GM18873 (cell line): Measurements from ENCODE around the gene ADIPOQ.
"Not testable (repeated sequence)": the region's sequence is repeated elsewhere in the genome, so short reads cannot be mapped to it uniquely, and the experiment has no call there.

ENCODE experiments used
- ATAC-seq: cut with Tn5 transposase; IDR thresholded peaks from one replicate; pipeline ENCODE4 v1.9.1; 2021; ENCODE audit warnings: mild to moderate bottlenecking, moderate library complexity, moderate number of reproducible peaks; ENCODE audit not compliant: unreplicated experiment, low FRiP score

Gene ADIPOQ

GRCh38 chr3:186842426-186843038 is at the start of gene ADIPOQ:
ADIPOQ (plus strand) TSS chr3:186842710; CDS start chr3:186853059, 10,349 bp downstream.
- no peak for ATAC-seq

DNA sequence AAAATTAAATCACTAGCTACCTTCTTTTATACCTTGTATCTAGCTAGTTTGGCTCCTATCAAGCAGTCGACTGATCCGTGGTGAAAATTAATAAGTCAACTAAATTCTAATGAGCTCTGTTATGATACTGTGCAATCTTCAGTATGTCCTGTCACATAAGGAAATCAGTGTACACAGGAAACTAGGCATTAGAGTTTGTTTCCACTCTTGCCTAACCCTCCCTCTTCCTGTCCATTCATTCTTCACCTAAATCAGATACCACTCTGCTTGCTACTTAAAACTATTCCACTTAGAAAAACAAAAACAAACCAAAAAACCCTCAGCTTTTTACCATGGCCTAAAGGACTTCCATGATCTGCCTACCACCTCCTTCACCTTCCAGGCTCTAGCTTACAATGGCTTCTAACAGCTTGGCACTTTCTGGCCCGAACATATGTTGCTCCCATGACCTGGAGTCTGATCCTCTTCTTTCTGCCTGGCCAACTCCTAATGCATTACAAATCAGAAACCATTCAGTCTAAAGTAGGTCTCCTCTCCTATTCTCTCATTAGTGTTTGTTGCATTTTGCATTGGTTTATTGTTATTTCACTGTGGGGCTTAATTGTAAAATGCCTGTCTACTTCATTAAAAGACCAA is 44.2 kb upstream of the ADIPOQ start:
- ATAC-seq, result no peak

DNA sequence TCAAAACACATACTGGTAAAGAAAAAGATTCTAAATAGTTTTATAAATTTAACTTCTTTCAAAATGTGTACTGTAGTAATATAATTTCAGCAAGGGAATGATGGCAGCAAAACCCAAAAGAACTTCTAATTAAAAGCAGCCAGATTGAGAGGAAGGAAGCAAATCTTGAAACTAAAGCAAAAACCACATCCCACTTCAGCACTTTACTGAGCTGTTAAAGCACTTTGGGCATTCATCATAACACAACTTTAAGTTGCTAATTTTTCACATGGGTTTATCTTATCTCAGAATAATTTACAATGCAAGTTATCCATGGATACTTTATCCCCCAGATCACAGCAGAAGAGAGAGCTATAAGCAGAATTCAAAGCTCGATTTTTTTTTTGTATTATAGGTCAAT is 42.2 kb upstream of the ADIPOQ start:
- no peak for ATAC-seq

DNA sequence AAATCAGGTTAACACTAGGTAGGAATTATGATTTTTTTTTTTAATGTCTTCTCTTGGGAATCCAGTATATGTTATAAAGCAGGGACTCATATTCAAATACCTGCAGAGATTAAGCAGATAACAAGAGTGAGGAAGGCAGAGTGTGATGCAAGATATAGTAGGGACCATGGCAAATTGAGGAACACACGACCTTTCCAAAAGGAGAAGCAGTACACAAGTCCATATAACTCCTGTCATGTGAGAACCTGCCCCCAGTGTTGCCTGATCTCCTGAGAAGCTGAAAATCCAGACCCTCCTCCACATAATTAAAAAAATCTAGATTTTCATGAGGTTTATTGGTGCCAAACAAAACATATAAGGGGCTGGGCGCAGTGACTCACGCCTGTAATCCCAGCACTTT is 39.8 kb upstream of the ADIPOQ start:
- no peak for ATAC-seq

DNA sequence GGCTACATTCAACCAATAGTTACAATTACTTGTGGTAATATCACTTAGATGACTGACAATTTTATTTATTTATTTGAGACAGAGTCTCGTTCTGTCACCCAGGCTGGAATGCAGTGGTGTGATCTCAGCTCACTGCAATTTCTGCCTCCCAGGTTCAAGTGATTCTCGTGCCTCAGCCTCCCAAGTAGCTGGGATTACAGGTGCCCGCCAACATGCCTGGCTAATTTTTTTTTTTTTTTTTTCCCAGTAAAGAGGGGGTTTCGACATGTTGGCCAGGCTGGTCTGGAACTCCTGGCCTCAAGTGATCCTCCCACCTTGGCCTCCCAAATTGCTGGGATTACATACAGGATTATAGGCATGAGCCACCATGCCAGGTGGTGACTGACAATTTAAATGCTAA is 39.1 kb upstream of the ADIPOQ start:
- ATAC-seq, result not testable (repeated sequence)

DNA sequence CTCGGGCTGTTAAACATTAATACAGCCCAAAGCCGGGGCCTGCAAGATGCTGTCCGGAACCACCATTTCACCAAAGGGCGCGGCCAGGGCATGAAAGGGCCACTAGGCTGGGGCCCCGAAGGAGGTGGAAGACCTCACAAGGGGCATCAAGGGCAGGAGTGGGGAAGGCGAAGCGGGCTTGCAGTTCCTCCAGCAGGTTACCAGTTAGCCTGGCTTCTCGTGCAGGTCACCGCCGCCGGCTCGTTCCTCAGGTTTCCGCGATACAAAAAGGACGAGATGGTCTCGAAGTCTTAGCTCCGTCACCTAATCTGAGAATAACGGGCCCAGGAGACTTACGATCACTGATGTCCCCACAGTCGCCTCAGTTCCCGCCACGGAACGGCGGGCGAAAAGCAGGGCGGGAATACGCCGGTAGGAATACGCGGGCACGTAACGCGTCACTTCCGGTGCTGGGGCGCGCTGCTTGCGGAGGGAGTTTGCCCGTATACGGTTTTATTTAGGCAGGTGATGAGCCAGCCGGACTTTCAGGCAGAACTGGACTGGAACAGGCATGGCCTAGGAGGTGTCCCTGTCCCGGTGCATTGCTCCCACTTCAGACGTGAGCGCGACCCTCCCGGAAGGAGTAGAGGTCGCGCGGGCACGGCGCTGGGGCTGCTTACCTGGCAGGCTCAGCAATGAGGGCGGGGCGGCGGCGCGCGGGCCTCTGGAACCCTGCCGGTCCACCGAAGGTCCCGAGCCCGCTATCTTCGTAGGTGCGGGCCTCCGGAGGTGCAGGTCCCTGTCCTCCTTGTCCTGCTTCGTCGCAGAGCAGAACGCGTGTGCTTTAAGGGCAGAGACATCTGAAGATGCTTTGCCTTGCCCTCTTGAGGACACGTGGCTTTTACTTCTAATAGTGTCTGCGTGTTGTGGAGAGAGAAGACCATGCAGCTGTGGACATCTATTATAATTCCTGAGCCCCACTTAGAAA is 36.1 kb upstream of the ADIPOQ start, which contains the start of gene RFC4:
RFC4 (minus strand) TSS at position 394 of the 967 bp plus-strand sequence. CDS start 1,769 bp downstream, outside the sequence.
- ATAC-seq, result peak; percentile 73

DNA sequence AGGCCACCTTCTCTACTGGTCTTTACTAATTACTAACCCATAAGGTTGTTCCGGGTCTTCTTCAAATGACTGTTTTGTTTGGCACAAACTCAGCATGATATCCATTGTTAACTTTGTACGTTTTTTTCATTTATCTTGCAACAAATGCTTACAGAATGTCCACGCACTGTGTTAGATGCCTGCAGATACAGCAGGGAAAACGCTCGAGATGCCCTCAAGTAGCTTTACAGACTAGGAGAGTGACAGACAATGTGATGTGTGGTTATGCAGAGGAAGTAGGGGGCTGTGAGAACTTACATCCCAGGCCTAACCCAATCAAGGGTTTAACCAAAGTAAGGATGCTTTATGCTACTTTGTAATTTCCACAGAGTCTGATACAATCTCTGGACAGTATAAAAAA is 35.3 kb upstream of the ADIPOQ start:
- ATAC-seq, result no peak

DNA sequence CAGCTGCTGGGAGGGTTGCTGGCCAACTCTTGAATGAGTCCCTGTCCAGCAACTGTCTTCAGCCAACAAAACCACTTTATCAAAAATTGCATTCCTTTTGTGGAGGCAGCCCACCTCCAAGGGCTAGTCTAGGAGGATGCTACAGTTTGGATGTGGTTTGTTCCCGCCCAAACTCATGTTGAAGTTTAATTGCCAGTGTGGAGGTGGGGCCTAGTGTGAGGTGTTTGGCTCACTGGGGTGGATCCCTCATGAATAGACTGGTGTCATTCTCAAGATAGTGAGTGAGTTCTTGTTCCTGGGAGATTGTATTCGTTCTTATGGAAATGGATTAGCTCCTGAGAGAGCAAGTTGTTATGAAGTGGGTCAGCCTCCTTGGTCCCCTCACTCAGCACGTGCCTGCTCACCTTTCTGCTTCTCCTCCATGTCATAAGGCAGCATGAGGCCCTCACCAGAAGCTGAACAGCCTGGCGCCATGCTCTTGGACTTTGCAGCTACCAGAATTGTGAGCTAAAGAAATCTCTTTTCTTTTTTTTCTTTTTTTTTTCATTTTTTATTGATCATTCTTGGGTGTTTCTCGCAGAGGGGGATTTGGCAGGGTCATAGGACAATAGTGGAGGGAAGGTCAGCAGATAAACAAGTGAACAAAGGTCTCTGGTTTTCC is 32.0 kb upstream of the ADIPOQ start:
- no peak for ATAC-seq

- ATAC-seq, result not testable (repeated sequence)
Observed at GRCh38 chr3:186811313-186811712, 31.2 kb upstream of the ADIPOQ start.

DNA sequence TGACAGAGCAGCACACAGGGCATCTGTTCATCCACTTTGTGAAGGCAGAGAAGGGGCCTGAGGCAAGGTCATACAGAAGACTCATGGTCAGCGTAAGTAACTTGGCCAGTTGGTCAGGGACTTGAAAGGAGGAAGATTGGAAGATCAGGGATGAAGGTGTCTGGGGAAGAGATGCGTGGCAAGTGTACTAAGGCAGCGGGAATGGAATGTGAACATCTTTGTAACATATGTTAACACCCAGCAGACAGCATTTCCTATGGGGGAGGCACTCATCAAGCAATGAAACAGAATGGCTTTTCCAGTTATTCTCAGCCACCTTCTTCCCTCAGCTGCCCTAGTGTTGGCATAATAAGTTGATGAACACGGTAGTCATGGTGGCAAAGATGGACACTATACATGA is 28.4 kb upstream of the ADIPOQ start:
- ATAC-seq, result no peak

GRCh38 chr3:186815435-186815834 is 27.1 kb upstream of the ADIPOQ start:
- ATAC-seq, result no peak

- no peak for ATAC-seq
Observed at GRCh38 chr3:186818516-186818915, 24.0 kb upstream of the ADIPOQ start.

DNA sequence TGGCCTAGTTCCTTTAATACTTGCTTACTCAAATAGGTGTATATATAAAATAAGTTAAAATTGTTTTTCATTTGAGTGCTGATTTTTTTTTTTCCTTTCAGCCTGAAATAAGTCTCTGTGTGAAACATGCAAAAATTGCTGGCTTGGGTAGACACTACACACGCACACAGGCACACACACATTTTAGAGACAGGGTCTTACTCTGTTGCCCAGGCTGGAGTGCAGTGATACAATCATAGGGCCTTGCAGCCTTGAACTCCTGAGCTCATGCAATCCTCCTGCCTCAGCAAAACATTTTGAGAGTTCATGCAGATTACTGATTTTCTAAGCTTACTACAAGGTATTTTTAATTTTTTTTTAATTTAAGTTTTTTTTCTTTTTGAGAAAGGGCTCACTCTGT is 23.6 kb upstream of the ADIPOQ start:
- no peak for ATAC-seq

DNA sequence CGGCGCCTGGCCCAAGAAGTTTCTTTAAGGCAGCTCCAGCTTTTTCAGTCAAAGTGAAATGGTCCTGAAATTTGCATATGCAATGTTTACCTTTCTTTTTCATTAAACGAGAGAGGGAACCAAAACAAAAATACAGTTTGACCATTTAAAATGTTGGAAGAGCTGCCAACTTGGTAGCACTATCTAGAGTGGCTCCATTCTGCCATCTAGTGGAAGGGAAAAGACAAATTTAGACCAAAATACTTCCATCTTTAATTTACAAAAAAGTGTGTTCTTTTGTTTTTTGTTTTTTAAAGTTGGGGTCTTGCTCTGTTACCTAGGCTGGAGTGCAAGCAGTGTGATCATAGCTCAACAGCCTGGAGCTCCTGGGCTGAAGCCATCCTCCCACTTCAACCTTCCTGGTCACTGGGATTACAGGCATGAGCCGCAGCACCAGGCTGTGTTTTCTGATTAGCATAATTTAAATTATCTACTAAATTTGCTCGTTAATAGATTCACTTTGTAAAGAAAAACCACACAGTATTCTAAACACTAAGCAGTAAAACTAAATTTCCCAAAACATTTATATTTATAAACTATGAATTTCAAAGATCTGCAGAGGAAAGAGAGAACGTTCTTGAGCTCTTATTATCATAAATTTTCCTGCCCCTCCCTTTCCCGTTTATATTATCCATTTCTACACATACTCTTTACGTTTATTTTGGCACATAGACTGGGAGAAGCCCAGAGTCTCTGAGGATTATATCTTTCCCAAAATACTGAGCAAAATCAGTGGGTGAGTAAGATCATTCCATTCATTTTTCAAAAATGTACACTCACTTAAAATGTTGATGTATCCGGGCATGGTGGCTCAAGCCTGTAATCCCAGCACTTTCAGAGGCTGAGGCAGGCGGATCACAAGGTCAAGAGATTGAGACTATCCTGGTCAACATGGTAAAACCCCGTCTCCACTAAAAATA is 20.8 kb upstream of the ADIPOQ start:
- no peak for ATAC-seq

GRCh38 chr3:186822388-186822759 is 20.1 kb upstream of the ADIPOQ start:
- not testable (repeated sequence) for ATAC-seq

- ATAC-seq, result no peak
Observed at GRCh38 chr3:186823386-186823785, 19.1 kb upstream of the ADIPOQ start.

GRCh38 chr3:186824430-186825139 is 17.9 kb upstream of the ADIPOQ start:
- ATAC-seq, result no peak

GRCh38 chr3:186825294-186825821 is 17.2 kb upstream of the ADIPOQ start:
- ATAC-seq, result no peak
